CD1c-positive myeloid dendritic cell (primary cell): ENCODE results near the gene ZNF705A.
"Not testable (repeated sequence)": the region's sequence is repeated elsewhere in the genome, so short reads cannot be mapped to it uniquely, and the experiment has no call there.

ENCODE experiments used
- DNase-seq: peaks from one replicate; pipeline ENCODE4 v3.0.0-alpha.2; 2016; ENCODE audit errors: extremely low spot score

Gene ZNF705A

GRCh38 chr12:8184206-8184605, 27.4 kb downstream of the ZNF705A start:
- DNase-seq = not testable (repeated sequence)

GRCh38 chr12:8188088-8188487, 31.3 kb downstream of the ZNF705A start:
- DNase-seq = not testable (repeated sequence)

- DNase-seq = not testable (repeated sequence)
Measured at GRCh38 chr12:8197685-8198308, 41.0 kb downstream of the ZNF705A start.

- DNase-seq = not testable (repeated sequence)
Measured at GRCh38 chr12:8218711-8219382, 62.0 kb downstream of the ZNF705A start.

- not testable (repeated sequence) for DNase-seq
Measured at GRCh38 chr12:8221375-8221774, 64.6 kb downstream of the ZNF705A start.

- DNase-seq = not testable (repeated sequence)
Measured at GRCh38 chr12:8221844-8222243, 65.0 kb downstream of the ZNF705A start.

GRCh38 chr12:8222303-8222702, 65.5 kb downstream of the ZNF705A start:
- DNase-seq = not testable (repeated sequence)

GRCh38 chr12:8223646-8224045, 66.8 kb downstream of the ZNF705A start:
- DNase-seq = not testable (repeated sequence)

GRCh38 chr12:8224782-8225181, 68.0 kb downstream of the ZNF705A start:
- not testable (repeated sequence) for DNase-seq

GRCh38 chr12:8226355-8226754, 69.5 kb downstream of the ZNF705A start:
- DNase-seq = no peak

GRCh38 chr12:8226992-8227731, 70.3 kb downstream of the ZNF705A start, which contains the start of gene FAM90A1:
Gene FAM90A1 (minus strand): TSS chr12:8227618. CDS start chr12:8224832, 2,786 bp downstream.
- peak; percentile 44 for DNase-seq

- DNase-seq = not testable (repeated sequence)
Measured at GRCh38 chr12:8227732-8228077, 70.9 kb downstream of the ZNF705A start.

GRCh38 chr12:8228607-8229006, 71.8 kb downstream of the ZNF705A start:
- not testable (repeated sequence) for DNase-seq

GRCh38 chr12:8229486-8229885, 72.7 kb downstream of the ZNF705A start:
- not testable (repeated sequence) for DNase-seq
